HFF-Myc (cell line): ENCODE data around the gene NCR2.

Source experiments
- DNase-seq: peaks from one replicate; pipeline ENCODE4 v3.0.0-alpha.2; 2011; ENCODE audit warnings: low read depth; ENCODE audit errors: extremely low read depth
- H3K4me3 ChIP-seq: replicated peaks from 2 replicates; pipeline ENCODE4 v1.5.1; 2011; ENCODE audit warnings: low read depth, mild to moderate bottlenecking, control low read depth, low read length
- CTCF ChIP-seq: IDR thresholded peaks from 2 replicates; pipeline ENCODE4 v1.5.1; 2012; ENCODE audit warnings: mild to moderate bottlenecking, low read depth, low read length, control low read depth; ENCODE audit errors: missing control alignments

NCR2 gene

GRCh38 chr6:41356825-41357224, 21.4 kb downstream of the NCR2 start:
- DNase-seq, result no peak
- no peak for TF ChIP-seq CTCF
- H3K4me3 ChIP-seq, result no peak overlapping the region

GRCh38 chr6:41358503-41358902, 23.1 kb downstream of the NCR2 start:
- no peak for TF ChIP-seq CTCF
- DNase-seq, result no peak
- H3K4me3 ChIP-seq, result no peak overlapping the region

GRCh38 chr6:41359617-41360313, 24.4 kb downstream of the NCR2 start:
- DNase-seq, result no peak
- no peak for TF ChIP-seq CTCF
- no peak overlapping the region for H3K4me3 ChIP-seq

GRCh38 chr6:41360314-41360685, 24.9 kb downstream of the NCR2 start:
- H3K4me3 ChIP-seq, result no peak overlapping the region
- DNase-seq, result no peak
- no peak for TF ChIP-seq CTCF

- no peak for TF ChIP-seq CTCF
- no peak overlapping the region for H3K4me3 ChIP-seq
- no peak for DNase-seq
These were observed 30.7 kb downstream of the NCR2 start for GRCh38 chr6:41366150-41366549.

- no peak for TF ChIP-seq CTCF
- H3K4me3 ChIP-seq, result no peak overlapping the region
- no peak for DNase-seq
These were observed 31.7 kb downstream of the NCR2 start for GRCh38 chr6:41367061-41367460.

- H3K4me3 ChIP-seq, result no peak overlapping the region
- peak; percentile 75 for TF ChIP-seq CTCF
- DNase-seq, result peak; percentile 36
These were observed 32.3 kb downstream of the NCR2 start for GRCh38 chr6:41367700-41368099.
